SK-N-SH (cell line): ENCODE data around the gene CYB561D1. TPM values are rescaled to one million over a fixed set of nuclear protein-coding genes. Genes with fewer than 3 reads are reported as not detected.

Experiments used
- CTCF ChIA-PET: fragments of 300-600, 350-600 bp; formaldehyde crosslinking; extraction: SDS; loops from one replicate; lab custom pipeline; 2021; lab: Yijun Ruan, JAX
- POLR2A ChIA-PET: fragments of 350-600 bp; sonication (Branson Sonifier 250); formaldehyde crosslinking; extraction: SDS; loops from one replicate; lab custom pipeline; 2020; ENCODE audit warnings: antibody characterized with exemption, inconsistent platforms; lab: Yijun Ruan, JAX
- DNase-seq: peaks from one replicate; pipeline ENCODE4 v3.0.0; 2012
- H2AFZ ChIP-seq: fragments of 200-600 bp; sonication (generic); 2 replicates; pipeline ENCODE4 v1.8.1; 2016; ENCODE audit warnings: antibody characterized with exemption, mild to moderate bottlenecking, low read depth
- H3F3A ChIP-seq: fragments of 200-600 bp; sonication (generic); replicated peaks from 2 replicates; pipeline ENCODE3; 2016; ENCODE audit warnings: antibody characterized with exemption, mild to moderate bottlenecking; ENCODE audit not compliant: insufficient read depth
- H3K27ac ChIP-seq, 2 experiments: fragments of 200-500 bp in 1 of 2; fragments of 200-600 bp in 1 of 2; sonication (Bioruptor generic) in 1 of 2; sonication (generic), shearing (Covaris generic) in 1 of 2; 2 replicates each; pipeline versions ENCODE4 v1.5.1 to v1.6.1; 2014 to 2016; ENCODE audit warnings: low read depth in 2 of 2, inconsistent platforms in 1 of 2, low read length in 1 of 2, mild to moderate bottlenecking in 1 of 2, mixed read lengths in 1 of 2
- H3K27me3 ChIP-seq: fragments of 200-600 bp; sonication (generic), shearing (Covaris generic); 2 replicates; pipeline ENCODE4 v1.6.1; 2016; ENCODE audit warnings: mixed run types; ENCODE audit not compliant: insufficient read depth
- H3K36me3 ChIP-seq, 2 experiments: fragments of 200-500 bp in 1 of 2; fragments of 200-600 bp in 1 of 2; sonication (Bioruptor generic) in 1 of 2; sonication (generic) in 1 of 2; replicated peaks in 1 of 2; 2 replicates each; pipeline versions ENCODE3 to v1.5.1; 2014 to 2016; ENCODE audit warnings: low read length in 1 of 2, mild to moderate bottlenecking in 1 of 2; ENCODE audit not compliant: insufficient read depth in 2 of 2, control insufficient read depth in 1 of 2
- H3K4me1 ChIP-seq, 2 experiments: fragments of 200-500 bp in 1 of 2; fragments of 200-600 bp in 1 of 2; sonication (Bioruptor generic) in 1 of 2; sonication (generic), shearing (Covaris generic) in 1 of 2; 2 replicates each; pipeline versions ENCODE4 v1.5.1 to v1.6.1; 2014 to 2016; ENCODE audit warnings: low read depth in 1 of 2, low read length in 1 of 2, mixed run types in 1 of 2; ENCODE audit not compliant: insufficient read depth in 2 of 2, control insufficient read depth in 1 of 2
- H3K4me2 ChIP-seq: fragments of 200-600 bp; sonication (generic), shearing (Covaris generic); 2 replicates; pipeline ENCODE4 v1.6.1; 2017; ENCODE audit warnings: mixed run types
- H3K4me3 ChIP-seq, 2 experiments: fragments of 200-500 bp in 1 of 2; fragments of 200-600 bp in 1 of 2; sonication (Bioruptor generic) in 1 of 2; sonication (generic), shearing (Covaris generic) in 1 of 2; 2 replicates each; pipeline versions ENCODE4 v1.5.1 to v1.8.1; 2014 to 2016; ENCODE audit warnings: low read depth in 2 of 2, inconsistent platforms in 1 of 2, low read length in 1 of 2, mild to moderate bottlenecking in 1 of 2, mixed read lengths in 1 of 2, moderate library complexity in 1 of 2
- H3K79me2 ChIP-seq: fragments of 200-600 bp; sonication (generic); 2 replicates; pipeline ENCODE4 v1.8.1; 2017; ENCODE audit warnings: mild to moderate bottlenecking; ENCODE audit not compliant: insufficient read depth
- H3K9ac ChIP-seq: fragments of 200-600 bp; sonication (generic); 2 replicates; pipeline ENCODE4 v1.6.1; 2017; ENCODE audit warnings: mixed run types
- H3K9me2 ChIP-seq: fragments of 200-600 bp; sonication (generic); 2 replicates; pipeline ENCODE4 v1.6.1; 2017; ENCODE audit warnings: mixed run types
- H3K9me3 ChIP-seq: fragments of 200-600 bp; sonication (generic); 2 replicates; pipeline ENCODE4 v1.6.1; 2017; ENCODE audit warnings: mixed run types, mild to moderate bottlenecking, moderate library complexity
- H4K20me1 ChIP-seq: fragments of 200-600 bp; sonication (generic); 2 replicates; pipeline ENCODE4 v1.6.1; 2017; ENCODE audit warnings: mild to moderate bottlenecking, mixed run types; ENCODE audit not compliant: insufficient read depth
- CTCF ChIP-seq: fragments of 200-600 bp; sonication (generic); IDR thresholded peaks from 2 replicates; pipeline ENCODE4 v1.6.1; 2017; ENCODE audit warnings: antibody characterized with exemption, mild to moderate bottlenecking, moderate library complexity
- ELF1 ChIP-seq: IDR thresholded peaks from 2 replicates; pipeline ENCODE4 v1.4.0; 2012
- EP300 ChIP-seq, 2 experiments: IDR thresholded peaks; 2 replicates each; pipeline versions ENCODE4 v1.4.0 to v1.6.1; 2012; ENCODE audit warnings: borderline replicate concordance in 1 of 2, low read depth in 1 of 2, low read length in 1 of 2
- FOSL2 ChIP-seq: IDR thresholded peaks from 2 replicates; pipeline ENCODE4 v1.4.0; 2012; ENCODE audit warnings: low read depth, mild to moderate bottlenecking, moderate library complexity, borderline replicate concordance
- FOXJ3 ChIP-seq: sonication (generic); formaldehyde crosslinking; IDR thresholded peaks from 2 replicates; pipeline ENCODE4 v1.5.1; 2020; ENCODE audit warnings: mild to moderate bottlenecking, missing genetic modification reagents
- GABPA ChIP-seq: IDR thresholded peaks from 2 replicates; pipeline ENCODE4 v1.4.0; 2012; ENCODE audit warnings: low read depth, mild to moderate bottlenecking
- IRF3 ChIP-seq: fragments of 150-350 bp; IDR thresholded peaks from 2 replicates; pipeline ENCODE4 v1.6.1; 2016; ENCODE audit warnings: mild to moderate bottlenecking, low read depth, low read length
- MEF2A ChIP-seq: IDR thresholded peaks from 2 replicates; pipeline ENCODE4 v1.4.0; 2012; ENCODE audit warnings: low read depth, borderline replicate concordance
- MXI1 ChIP-seq: IDR thresholded peaks from 2 replicates; pipeline ENCODE4 v1.6.1; 2012; ENCODE audit warnings: mild to moderate bottlenecking, low read depth, low read length, improper control_type of control experiment
- NFIC ChIP-seq: IDR thresholded peaks from 2 replicates; pipeline ENCODE4 v1.4.0; 2012; ENCODE audit warnings: borderline replicate concordance
- NRF1 ChIP-seq: IDR thresholded peaks from 2 replicates; pipeline ENCODE4 v1.6.1; 2012; ENCODE audit warnings: low read depth, mild to moderate bottlenecking, low read length
- POLR2AphosphoS5 ChIP-seq: IDR thresholded peaks from 2 replicates; pipeline ENCODE4 v1.6.1; 2012; ENCODE audit warnings: low read depth, low read length
- RAD21 ChIP-seq: IDR thresholded peaks from 2 replicates; pipeline ENCODE4 v1.6.1; 2012; ENCODE audit warnings: mild to moderate bottlenecking, low read length
- RCOR1 ChIP-seq: fragments of 150-350 bp; IDR thresholded peaks from 2 replicates; pipeline ENCODE4 v1.6.1; 2017; ENCODE audit warnings: antibody characterized with exemption, low read length
- RFX5 ChIP-seq: IDR thresholded peaks from 2 replicates; pipeline ENCODE4 v1.6.1; 2012; ENCODE audit warnings: mild to moderate bottlenecking, improper control_type of control experiment, low read length
- RXRA ChIP-seq: IDR thresholded peaks from 2 replicates; pipeline ENCODE4 v1.4.0; 2012; ENCODE audit warnings: low read depth, mild to moderate bottlenecking, borderline replicate concordance
- TAF1 ChIP-seq: IDR thresholded peaks from 2 replicates; pipeline ENCODE4 v1.6.1; 2012; ENCODE audit warnings: low read depth, mild to moderate bottlenecking, low read length, moderate library complexity, borderline replicate concordance
- TCF12 ChIP-seq: IDR thresholded peaks from 2 replicates; pipeline ENCODE4 v1.4.0; 2012
- TEAD4 ChIP-seq: IDR thresholded peaks from 2 replicates; pipeline ENCODE4 v1.4.0; 2012; ENCODE audit warnings: mild to moderate bottlenecking, borderline replicate concordance; ENCODE audit not compliant: insufficient read depth
- USF2 ChIP-seq: fragments of 150-350 bp; IDR thresholded peaks from 2 replicates; pipeline ENCODE4 v1.6.1; 2017; ENCODE audit warnings: antibody characterized with exemption, low read length, low read depth, borderline replicate concordance
- YY1 ChIP-seq: IDR thresholded peaks from 2 replicates; pipeline ENCODE4 v1.4.0; 2012; ENCODE audit warnings: low read depth, mild to moderate bottlenecking
- WGBS: methylation state at CpG from one replicate; pipeline ENCODE4 v1.1.6; 2017; ENCODE audit warnings: low lambda C conversion rate; 5-methylcytosine and 5-hydroxymethylcytosine counted together
- polyA plus RNA-seq, 3 experiments: library from polyadenylated mRNA; depleted of rRNA; stranded (reverse); fragments of >200 nt; gene quantifications; 2 replicates each; pipeline ENCODE4 v1.2.3, GENCODE V29; 2012

Gene CYB561D1
- polyA plus RNA-seq, 1 of the 3 experiments (the other 2 are of a cell fraction) = 5.4 TPM

GRCh38 chr1:109522026-109522425 is 28.1 kb downstream of the CYB561D1 start:
- no peaks in the 10 kb centered on the region for H3F3A ChIP-seq
- no peak overlapping the region for H3K4me3 ChIP-seq
- H3K4me1 ChIP-seq = peaks cover 0 to 3% of the 10 kb centered on the region in 2 experiments; a peak in 1 of 4 replicates
- no peak overlapping the region for H2AFZ ChIP-seq
- TF ChIP-seq MEF2A = no peak
- TF ChIP-seq CTCF = no peak
- TF ChIP-seq USF2 = no peak
- no peak for TF ChIP-seq RXRA
- TF ChIP-seq FOSL2 = no peak
- no peak for TF ChIP-seq RAD21
- TF ChIP-seq GABPA = no peak
- TF ChIP-seq EP300 (IDR thresholded peaks at IDR 0.05; ENCODE audit: borderline replicate concordance in 1 of 2, low read depth in 1 of 2, low read length in 1 of 2) = no peak
- no peak for TF ChIP-seq RFX5
- TF ChIP-seq RCOR1 = no peak
- TF ChIP-seq TCF12 = no peak
- POLR2A ChIA-PET = no interaction called here
- H3K79me2 ChIP-seq = no peaks in the 10 kb centered on the region
- WGBS = 83% methylated on average over 5 of the region's 7 CpGs
- no peaks in the 10 kb centered on the region for H3K36me3 ChIP-seq
- H3K27me3 ChIP-seq = peaks cover 6% of the 10 kb centered on the region; the same call in 1 of the 2 replicates
- no peaks in the 10 kb centered on the region for H4K20me1 ChIP-seq
- H3K9me2 ChIP-seq = no peaks in the 10 kb centered on the region
- CTCF ChIA-PET = interaction anchor here (4.0 to 26.3 kb wide), 2 partner anchors 10 to 21 kb away, joined by 35 to 1710 read pairs; partner anchors contain the start of genes AMIGO1, ATXN7L2 and CYB561D1
- no peak for DNase-seq
- no peak overlapping the region for H3K4me2 ChIP-seq
- no peaks in the 10 kb centered on the region for H3K9me3 ChIP-seq
- H3K9ac ChIP-seq = no peak overlapping the region
- H3K27ac ChIP-seq = no peak overlapping the region

- no peak overlapping the region for H3K27ac ChIP-seq
- H3K27me3 ChIP-seq = peaks cover 6% of the 10 kb centered on the region; the same call in 1 of the 2 replicates
- TF ChIP-seq NFIC (no peak), RCOR1 (no peak), GABPA (no peak), RAD21 (no peak), POLR2AphosphoS5 (no peak), ELF1 (no peak), RXRA (no peak), TEAD4 (no peak), IRF3 (no peak), TCF12 (no peak), TAF1 (no peak), FOXJ3 (CRISPR knock-in tag) (no peak), MXI1 (no peak), YY1 (no peak), NRF1 (no peak)
- H3K9me2 ChIP-seq = no peaks in the 10 kb centered on the region
- no peak for DNase-seq
- no peaks in the 10 kb centered on the region for H3K9me3 ChIP-seq
- H2AFZ ChIP-seq = no peak overlapping the region
- H3K9ac ChIP-seq = no peak overlapping the region
- H3K4me1 ChIP-seq = no peaks in the 10 kb centered on the region
- H3K36me3 ChIP-seq = no peaks in the 10 kb centered on the region
- no peak overlapping the region for H3K4me3 ChIP-seq
- ChIA-PET POLR2A (no interaction called here), CTCF (interaction anchor here (0.6 to 26.3 kb wide), 4 partner anchors 9 to 117 kb away, joined by 3 to 1710 read pairs (median 19); partner anchors contain the start of genes AMIGO1, ATXN7L2 and CYB561D1)
- H3K4me2 ChIP-seq = no peak overlapping the region
- H4K20me1 ChIP-seq = no peaks in the 10 kb centered on the region
- WGBS = 74% methylated on average over 2 of the region's 2 CpGs
- H3K79me2 ChIP-seq = no peaks in the 10 kb centered on the region
- no peaks in the 10 kb centered on the region for H3F3A ChIP-seq
Observed at GRCh38 chr1:109523706-109524105, 29.8 kb downstream of the CYB561D1 start.
